ENCODE results near the gene ZC3H12D.

- TF ChIP-seq POLR2AphosphoS5 (IDR thresholded peaks at IDR 0.05), result no peak
- no peak for TF ChIP-seq CTCF (IDR thresholded peaks at IDR 0.05)
- no peak for TF ChIP-seq POLR2A (IDR thresholded peaks at IDR 0.05)
- no peak for TF ChIP-seq EP300 (IDR thresholded peaks at IDR 0.05)
Measured at GRCh38 chr6:149433405-149433804, 51.4 kb downstream of the ZC3H12D start.

All from sigmoid colon (tissue), 4 donors.